Left ventricle myocardium superior (tissue), 1 donor: Measurements from ENCODE around the gene DGCR8. TPM values are rescaled to one million over a fixed set of nuclear protein-coding genes. Genes with fewer than 3 reads are reported as not detected.
A peak's percentile ranks its signal among the peaks of the same experiment; 100 is the strongest.

ENCODE experiments used
- ATAC-seq: fragments of 200-7000 bp; cut with Tn5 transposase; one replicate; pipeline ENCODE4 v1.9.1; 2020; ENCODE audit warnings: mild to moderate bottlenecking, moderate library complexity
- DNase-seq: peaks from one replicate; pipeline ENCODE4 v3.0.0-alpha.2; 2020
- intact Hi-C: fragments of 100-400 bp; cut with micrococcal nuclease; formaldehyde crosslinking; loops from one replicate; pipeline ENCODE4 v1.11.0; 2022
- total RNA-seq: library from RNA; stranded (reverse); fragmentation: NEBNext Ultra II Directional; extraction: Animal tissue kit (Norgen Biotek cat#: 25700); gene quantifications from one replicate; pipeline ENCODE4 v1.2.1, GENCODE V29; 2021
- donor health status: DM: no; HTN: yes; CAD: no; lungs with severe emphysema.

The DGCR8 gene
- total RNA-seq, 1 donor from 2014 or later: 17.7 TPM

DNA sequence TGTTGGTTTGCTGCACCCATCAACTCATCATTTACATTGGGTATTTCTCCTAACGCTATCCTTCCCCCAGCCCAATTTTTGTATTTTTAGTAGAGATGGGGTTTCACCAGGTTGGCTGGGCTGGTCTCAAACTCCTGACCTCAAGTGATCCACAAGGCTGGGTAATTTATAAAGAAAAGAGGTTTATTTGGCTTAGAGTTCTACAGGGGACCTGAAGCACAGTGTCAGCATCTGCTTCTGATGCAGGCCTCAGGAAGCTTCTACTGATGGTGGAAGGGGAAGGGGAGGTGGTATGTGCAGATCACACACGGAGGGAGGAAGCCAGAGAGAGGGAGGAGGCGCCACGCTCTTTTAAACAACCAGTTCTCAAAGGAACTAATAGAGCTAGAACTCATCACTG is 33.3 kb upstream of the DGCR8 start:
- intact Hi-C loops: no loop called here
- ATAC-seq: no peak

DNA sequence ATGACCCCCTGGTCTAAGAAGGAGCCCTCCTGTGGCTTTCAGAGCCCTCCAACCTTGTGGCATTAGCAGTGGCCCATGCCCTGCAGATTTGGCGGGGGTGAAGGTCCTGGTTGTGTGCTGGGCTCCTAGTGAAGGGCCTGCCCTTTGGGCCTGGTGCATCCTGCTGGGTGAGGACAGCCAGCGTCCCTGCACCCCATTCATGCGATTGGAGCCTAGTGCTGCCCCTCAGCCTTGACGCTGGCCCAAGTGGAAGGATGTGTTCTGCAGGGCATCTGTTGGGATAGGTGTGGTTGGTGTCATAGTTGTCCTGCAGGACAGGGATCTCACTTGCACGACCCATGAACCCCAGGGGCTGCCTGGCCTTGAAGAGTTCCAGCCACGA is 28.1 kb upstream of the DGCR8 start:
- ATAC-seq (no peak), DNase-seq (no peak)
- intact Hi-C loops: no loop called here

More for the DNA sequence above, 33.3 kb upstream of the DGCR8 start:
- no peak for DNase-seq

DNA sequence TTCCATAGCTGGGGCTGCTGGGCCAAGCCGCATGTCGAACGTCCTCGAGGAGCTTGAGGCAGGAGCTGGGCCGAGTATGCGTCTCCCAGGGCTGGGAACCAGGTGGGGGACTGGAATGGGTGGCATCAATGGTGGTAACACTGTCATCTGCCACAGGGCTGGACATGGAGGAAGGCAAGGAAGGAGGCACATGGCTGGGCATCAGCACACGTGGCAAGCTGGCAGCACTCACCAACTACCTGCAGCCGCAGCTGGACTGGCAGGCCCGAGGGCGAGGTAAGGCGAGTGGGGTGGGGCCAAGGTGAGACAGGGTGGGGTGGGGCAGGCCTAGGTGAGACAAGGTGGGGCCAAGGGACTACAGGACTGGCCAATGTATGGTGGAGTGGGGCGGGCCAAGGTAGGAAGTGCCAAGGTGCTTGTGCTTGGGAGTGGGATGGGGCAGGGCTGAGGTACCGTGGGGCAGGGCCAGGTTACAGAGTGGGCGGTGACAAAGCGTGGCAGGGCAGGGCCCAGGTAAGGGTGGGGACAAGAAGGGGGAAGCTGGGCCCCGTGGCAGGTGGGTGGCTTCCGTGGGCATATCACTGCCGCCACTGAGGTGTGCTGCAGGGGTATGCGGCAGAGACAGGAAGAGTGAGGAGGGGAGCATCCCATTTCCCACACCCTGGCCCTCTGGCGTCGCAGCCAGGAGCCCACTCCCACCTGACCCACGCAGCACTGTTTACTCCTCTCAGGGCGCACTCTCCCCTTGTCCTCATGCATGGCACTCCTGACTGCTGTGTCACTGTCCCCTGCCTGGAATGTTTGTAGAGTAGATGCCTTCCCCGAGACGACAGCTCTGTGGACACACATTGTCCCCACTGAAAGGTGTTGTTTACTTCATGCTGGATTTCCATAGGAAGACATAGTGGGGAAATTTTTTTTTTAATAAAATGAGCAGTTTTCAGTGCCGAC is 27.5 kb upstream of the DGCR8 start:
- DNase-seq (no peak), ATAC-seq (peak; percentile 10)
- intact Hi-C loops: no loop called here

GRCh38 chr22:20053407-20054033 is 26.5 kb upstream of the DGCR8 start:
- DNase-seq: no peak
- ATAC-seq: no peak
- intact Hi-C loops: no loop called here

- ATAC-seq (peak; percentile 9), DNase-seq (no peak)
- intact Hi-C loops: no loop called here
These were observed 26.0 kb upstream of the DGCR8 start for GRCh38 chr22:20054034-20054427.

DNA sequence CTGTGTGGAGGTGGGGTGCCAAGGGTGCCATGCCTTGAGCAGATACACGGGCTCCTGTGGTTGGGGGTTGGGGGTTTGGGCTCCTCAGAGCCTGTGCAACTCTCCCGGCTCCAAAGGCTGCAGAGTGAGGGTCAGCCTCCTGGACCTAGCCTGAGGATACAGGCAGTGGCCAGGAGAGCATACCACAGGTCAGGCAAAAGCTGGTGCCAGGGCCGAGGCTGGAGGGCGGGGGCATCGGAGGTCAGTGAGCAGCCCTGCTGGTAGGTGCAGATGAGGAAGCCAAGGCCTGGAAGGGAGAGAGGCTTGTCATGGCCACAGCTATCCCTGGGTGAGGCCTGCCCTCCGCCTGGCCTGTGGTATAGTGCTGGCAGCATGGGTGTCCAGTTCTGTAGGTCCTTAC is 25.6 kb upstream of the DGCR8 start:
- ATAC-seq (peak; percentile 6), DNase-seq (no peak)
- intact Hi-C loops: no loop called here

- DNase-seq: no peak
- intact Hi-C loops: no loop called here
- no peak for ATAC-seq
These were observed 24.9 kb upstream of the DGCR8 start for GRCh38 chr22:20055144-20055543.

DNA sequence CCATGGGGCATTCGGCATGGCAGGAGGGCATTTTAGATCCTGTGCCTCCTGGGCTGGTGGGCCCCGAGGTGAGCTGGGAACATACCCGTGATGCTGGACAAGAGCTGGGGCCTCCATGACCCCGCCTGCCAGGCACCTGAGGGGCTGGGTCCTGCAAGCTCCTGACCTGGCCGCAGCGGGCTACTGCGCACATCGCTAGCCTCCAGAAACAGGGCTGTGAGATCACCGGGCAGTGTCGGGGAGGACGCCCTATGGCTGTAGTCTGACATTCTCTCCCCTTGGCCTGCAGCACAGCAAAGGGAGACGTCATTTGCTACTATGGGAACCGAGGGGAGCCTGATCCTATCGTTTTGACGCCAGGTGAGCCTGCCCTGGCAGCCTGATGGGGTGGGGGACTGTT is 24.4 kb upstream of the DGCR8 start:
- ATAC-seq (no peak), DNase-seq (no peak)
- intact Hi-C loops: no loop called here

DNA sequence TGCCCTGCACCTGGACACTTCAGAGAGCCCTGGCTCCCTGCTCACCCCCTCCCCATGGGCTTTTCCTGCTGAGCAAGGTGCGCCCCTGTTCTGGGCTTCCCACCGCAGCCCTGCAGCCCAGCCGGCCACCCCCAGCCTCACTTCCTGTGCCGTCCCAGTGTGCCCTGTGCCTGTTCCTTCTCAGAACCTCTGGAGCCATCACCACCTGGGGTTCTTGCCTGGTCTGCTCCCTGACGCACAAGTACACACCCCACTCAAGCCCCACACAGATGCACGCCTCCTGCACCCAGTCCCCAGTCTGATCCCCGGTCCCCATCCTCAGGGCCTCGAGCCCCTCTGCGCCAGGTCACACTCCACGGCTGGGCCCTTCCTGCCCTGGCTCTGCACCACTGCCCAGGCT is 23.9 kb upstream of the DGCR8 start:
- intact Hi-C loops: no loop called here
- DNase-seq (no peak), ATAC-seq (no peak)

GRCh38 chr22:20056696-20057386 is 23.2 kb upstream of the DGCR8 start:
- DNase-seq: no peak
- intact Hi-C loops: no loop called here
- no peak for ATAC-seq

DNA sequence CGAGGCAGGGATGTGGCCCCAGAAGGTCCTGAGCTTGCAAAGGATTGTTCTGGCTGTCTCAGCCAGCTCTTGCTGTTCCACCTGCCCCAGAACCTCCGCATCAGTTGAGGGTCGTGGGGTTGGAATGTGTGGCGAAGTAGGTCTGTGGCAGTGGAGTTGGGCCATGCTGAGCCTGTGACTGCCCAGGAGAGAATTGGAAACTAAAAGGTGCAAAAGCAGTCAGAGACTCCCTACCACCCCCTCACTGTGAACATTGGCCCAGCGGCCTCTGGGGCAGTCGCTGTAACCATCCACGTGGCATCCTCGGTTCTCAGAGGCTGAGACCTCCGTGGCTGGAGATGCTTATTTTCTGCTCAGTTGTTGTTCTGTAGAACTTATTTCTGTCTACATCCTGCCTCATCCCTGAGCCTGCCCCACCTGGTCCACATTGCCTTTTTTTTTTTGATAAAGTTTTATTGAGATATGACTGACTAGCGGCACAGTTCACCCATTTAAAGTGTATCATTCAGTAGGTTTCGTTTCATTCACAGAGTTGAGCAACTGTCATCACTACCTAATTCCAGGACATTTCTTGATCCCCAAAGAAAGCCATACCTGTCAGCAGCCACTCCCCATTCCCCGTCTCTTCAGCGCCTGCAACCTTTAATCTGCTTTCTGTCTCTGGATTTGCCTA is 22.3 kb upstream of the DGCR8 start:
- DNase-seq (no peak), ATAC-seq (no peak)
- intact Hi-C loops: no loop called here

DNA sequence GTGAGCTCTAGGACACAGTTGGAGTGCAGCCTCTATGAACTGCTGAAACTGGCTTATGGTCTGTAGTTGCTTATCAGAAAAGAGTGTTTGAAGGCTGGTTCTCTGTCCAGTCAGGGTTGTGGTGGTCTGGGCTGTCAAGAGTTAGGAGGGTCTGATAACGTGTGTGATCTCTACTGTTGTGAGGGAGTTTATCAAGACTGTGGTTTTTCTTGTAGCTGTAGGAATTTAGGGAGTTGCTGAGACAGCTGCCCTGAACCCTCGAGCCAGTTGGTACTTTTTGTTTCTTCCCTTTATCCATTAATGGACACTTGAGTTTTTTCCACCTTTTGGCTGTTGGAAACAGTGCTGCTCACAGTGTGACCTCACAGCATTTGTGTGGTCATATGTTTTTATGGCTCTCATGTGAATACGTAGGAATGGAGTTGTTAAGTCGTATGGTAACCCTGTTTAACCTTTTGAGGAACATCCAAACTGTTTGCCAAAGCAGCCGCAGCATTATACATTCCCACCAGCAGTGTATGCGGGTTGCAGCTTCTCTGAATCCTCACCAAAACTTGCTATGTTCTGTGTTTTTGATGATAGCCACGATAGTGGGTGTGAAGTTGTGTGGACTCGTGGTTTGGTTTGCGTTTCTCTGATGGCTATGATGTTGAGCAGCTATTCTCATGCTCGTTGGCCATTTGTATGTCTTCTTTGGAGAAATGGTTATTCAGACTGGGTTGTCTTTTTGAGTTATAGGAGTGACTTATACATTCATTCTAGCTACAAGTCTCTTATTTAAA is 20.9 kb upstream of the DGCR8 start:
- ATAC-seq (no peak), DNase-seq (no peak)
- intact Hi-C loops: no loop called here

DNA sequence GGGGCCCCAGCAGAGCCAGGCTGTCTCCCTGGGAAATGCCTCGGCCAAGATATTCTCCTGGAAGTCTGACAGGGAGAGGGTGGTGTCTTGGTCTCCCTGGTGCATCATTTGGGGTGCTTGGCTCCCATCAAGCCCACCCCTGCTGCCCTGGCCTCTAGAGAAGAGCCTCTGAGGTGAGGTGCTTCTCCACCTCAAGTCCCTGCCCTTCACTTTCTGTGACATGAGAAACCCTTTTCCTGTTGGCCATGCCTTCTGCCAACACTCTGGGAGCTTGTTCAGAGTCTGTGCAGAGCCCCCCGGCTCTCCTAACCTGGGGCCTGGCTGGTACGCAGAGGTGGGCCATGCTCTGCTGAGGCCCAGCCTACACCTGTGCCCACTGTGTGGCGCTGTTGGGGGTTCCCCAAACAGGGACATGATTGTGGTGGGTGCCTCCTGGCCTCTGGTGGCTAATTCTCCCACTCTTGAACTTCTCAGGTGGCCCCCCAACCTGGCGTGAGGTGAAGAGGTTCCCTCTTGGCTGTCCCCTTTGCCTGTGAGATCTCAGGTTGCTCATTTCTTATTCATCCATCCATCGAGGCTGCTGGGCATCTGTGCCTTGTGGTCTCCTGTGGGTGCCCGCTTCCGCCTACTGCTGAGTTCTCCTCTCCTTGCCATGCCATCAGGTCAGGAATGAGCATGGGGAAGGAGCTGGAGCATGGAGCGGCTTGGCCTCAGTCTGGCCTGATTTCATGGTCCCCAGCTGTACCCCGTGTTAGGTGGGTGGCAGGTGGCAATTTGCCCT is 19.2 kb upstream of the DGCR8 start:
- ATAC-seq (no peak), DNase-seq (no peak)
- intact Hi-C loops: no loop called here

DNA sequence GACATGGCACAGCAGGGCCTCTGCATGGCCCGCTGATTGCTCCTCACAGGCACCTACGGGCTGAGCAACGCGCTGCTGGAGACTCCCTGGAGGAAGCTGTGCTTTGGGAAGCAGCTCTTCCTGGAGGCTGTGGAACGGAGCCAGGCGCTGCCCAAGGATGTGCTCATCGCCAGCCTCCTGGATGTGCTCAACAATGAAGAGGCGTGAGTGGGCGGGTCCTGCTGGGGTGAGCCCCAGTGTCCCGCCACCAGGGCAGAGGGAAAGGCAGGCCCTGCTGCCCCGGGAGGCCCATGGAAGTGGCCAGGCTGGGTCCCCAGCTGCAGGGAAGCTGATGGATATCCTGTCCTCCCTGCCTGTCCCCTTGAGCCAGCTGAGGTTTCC is 18.6 kb upstream of the DGCR8 start:
- DNase-seq: no peak

DNA sequence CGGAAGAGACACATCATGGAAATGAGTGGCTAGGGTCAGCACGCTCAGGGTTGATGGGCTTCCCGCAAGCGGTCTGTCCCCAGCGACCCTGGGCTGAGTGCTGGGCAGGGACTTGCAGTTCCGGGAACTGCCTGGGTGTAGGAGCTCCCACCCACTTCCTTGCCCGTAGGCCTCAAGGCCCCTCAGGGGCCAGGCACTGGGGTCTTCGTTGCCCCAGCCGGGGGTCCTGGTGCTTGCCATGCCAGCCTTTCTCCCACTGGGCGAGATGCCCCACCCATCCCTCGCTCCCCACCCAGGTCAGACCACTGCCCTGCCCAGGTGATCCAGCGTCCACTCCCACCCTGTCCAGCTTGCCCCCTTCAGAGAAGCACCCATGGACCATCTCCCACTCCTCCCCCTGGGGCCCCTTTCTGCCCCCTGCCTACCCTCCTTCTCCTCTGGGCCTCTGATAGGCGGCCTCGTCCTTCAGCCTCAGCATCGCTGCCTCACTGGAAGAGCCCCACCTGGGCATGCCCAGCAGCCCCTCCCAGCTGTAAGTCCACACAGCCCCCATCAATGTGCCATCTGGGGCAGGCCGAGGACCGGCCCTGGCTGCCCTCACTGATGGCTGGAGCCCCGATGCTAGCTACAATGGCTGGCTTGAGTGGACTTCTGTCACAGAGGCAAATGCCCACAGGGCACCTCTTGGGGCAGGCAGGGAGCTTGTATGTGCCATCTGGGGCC is 17.8 kb upstream of the DGCR8 start:
- DNase-seq (no peak), ATAC-seq (no peak)
- intact Hi-C loops: no loop called here

More for the DNA sequence above, 18.6 kb upstream of the DGCR8 start:
- intact Hi-C loops: no loop called here
- peak; percentile 11 for ATAC-seq

- ATAC-seq: no peak
- no peak for DNase-seq
- intact Hi-C loops: no loop called here
These were observed 17.3 kb upstream of the DGCR8 start for GRCh38 chr22:20062766-20063083.

DNA sequence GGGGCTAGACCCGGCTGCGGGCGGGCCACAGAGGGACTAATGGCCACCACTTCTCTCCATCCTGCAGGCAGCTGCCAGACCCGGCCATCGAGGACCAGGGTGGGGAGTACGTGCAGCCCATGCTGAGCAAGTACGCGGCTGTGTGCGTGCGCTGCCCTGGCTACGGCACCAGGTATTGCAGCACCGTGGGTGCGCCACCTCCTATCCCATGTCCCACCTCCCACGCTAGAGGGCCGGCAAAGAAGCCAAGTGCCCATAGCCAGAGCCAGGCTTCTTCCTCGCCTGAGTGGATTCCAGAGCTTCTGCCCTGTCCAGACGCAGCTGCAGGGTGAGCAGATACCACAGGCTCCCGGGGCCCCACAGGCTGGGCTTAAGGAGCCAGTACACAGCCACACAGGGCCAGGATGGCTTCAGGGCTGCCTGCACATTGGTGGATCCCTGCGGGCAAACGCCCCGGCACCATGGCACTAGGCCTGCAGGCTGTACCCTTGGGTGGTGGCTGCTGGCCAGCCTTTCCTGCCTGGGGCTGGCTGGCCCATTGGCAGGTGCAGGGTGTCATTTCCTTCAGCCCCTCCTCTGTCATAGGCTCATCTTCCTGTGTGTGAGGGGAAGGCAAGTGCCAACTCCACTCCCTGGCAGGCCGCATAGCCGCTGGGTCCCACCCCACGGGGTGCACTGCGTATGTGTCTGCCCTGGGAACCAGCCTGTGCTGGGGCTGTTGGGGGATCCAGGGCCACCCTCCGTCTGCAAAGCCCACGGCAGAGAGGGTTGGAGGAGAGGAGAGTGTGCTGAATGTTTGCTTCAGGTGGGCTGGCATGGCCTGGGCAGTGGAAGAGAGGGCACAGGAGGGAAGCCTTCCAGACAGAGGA is 16.5 kb upstream of the DGCR8 start:
- DNase-seq (no peak), ATAC-seq (peak; percentile 2)
- intact Hi-C loops: no loop called here
